ENCODE results near the gene KRT6A. TPM values are rescaled to one million over a fixed set of nuclear protein-coding genes. Genes with fewer than 3 reads are reported as not detected.

KRT6A gene
- total RNA-seq, 4 donors from 2014 or later = 0.27 TPM; not detected in 3

- H3K9me3 ChIP-seq = no peaks in the 10 kb centered on the region
- no peaks in the 10 kb centered on the region for H3K36me3 ChIP-seq
- 87 to 89% methylated on average over 6 of the region's 6 CpGs for WGBS, 2 donors
- no peaks in the 10 kb centered on the region for H3K4me1 ChIP-seq
- H3K27me3 ChIP-seq = no peaks in the 10 kb centered on the region
- no peak overlapping the region for H3K27ac ChIP-seq
- no peak overlapping the region for H3K4me3 ChIP-seq (replicated peaks in 1 of 3)
- TF ChIP-seq, protein P1, sequence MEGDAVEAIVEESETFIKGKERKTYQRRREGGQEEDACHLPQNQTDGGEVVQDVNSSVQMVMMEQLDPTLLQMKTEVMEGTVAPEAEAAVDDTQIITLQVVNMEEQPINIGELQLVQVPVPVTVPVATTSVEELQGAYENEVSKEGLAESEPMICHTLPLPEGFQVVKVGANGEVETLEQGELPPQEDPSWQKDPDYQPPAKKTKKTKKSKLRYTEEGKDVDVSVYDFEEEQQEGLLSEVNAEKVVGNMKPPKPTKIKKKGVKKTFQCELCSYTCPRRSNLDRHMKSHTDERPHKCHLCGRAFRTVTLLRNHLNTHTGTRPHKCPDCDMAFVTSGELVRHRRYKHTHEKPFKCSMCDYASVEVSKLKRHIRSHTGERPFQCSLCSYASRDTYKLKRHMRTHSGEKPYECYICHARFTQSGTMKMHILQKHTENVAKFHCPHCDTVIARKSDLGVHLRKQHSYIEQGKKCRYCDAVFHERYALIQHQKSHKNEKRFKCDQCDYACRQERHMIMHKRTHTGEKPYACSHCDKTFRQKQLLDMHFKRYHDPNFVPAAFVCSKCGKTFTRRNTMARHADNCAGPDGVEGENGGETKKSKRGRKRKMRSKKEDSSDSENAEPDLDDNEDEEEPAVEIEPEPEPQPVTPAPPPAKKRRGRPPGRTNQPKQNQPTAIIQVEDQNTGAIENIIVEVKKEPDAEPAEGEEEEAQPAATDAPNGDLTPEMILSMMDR (IDR thresholded peaks at IDR 0.05) = no peak
- no peak for TF ChIP-seq POLR2A (IDR thresholded peaks at IDR 0.05)
- intact Hi-C loops (cut with DNase I) = no loop called here
- no peak for DNase-seq
Measured at GRCh38 chr12:52446367-52447045, 46.6 kb downstream of the KRT6A start.

DNA sequence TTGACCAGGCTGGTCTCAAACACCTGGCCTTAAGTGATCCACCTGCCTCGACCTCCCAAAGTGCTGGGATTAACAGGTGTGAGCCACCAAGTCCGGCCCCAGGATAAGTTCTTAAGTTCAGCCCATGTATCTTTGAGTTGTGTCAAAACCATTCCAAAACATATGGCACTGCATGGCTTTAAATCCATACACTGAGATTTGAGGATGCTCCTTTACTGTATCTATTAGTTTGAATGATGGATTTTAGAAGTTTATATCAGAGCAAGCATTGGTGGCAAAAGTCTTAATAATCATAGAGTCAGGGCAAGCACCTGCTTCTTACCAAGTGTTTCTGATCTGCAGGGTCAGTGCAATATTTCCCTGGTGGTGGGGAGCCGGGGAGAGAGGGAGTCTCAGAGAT, 47.2 kb downstream of the KRT6A start:
- 64 to 65% methylated on average over 3 of the region's 3 CpGs for WGBS, 2 donors
- no peaks in the 10 kb centered on the region for H3K36me3 ChIP-seq
- H3K27ac ChIP-seq = no peak overlapping the region
- H3K4me3 ChIP-seq (replicated peaks in 1 of 3) = no peak overlapping the region
- TF ChIP-seq, protein P1 (IDR thresholded peaks at IDR 0.05) = no peak
- no peak for TF ChIP-seq POLR2A (IDR thresholded peaks at IDR 0.05)
- no peaks in the 10 kb centered on the region for H3K4me1 ChIP-seq
- no peaks in the 10 kb centered on the region for H3K9me3 ChIP-seq
- intact Hi-C loops (cut with DNase I) = no loop called here
- DNase-seq = no peak
- no peaks in the 10 kb centered on the region for H3K27me3 ChIP-seq

GRCh38 chr12:52444647-52445595, 48.1 kb downstream of the KRT6A start:
- Histone ChIP-seq H3K9me3 (no peaks in the 10 kb centered on the region), H3K4me1 (no peaks in the 10 kb centered on the region), H3K4me3 (replicated peaks in 1 of 3) (no peak overlapping the region), H3K27ac (no peak overlapping the region), H3K36me3 (no peaks in the 10 kb centered on the region), H3K27me3 (no peaks in the 10 kb centered on the region)
- WGBS, 2 donors = 65 to 77% methylated on average over 10 of the region's 10 CpGs
- no peak for DNase-seq
- TF ChIP-seq POLR2A (IDR thresholded peaks at IDR 0.05) = no peak
- TF ChIP-seq, protein P1 (IDR thresholded peaks at IDR 0.05) = no peak
- intact Hi-C loops (cut with DNase I) = no loop called here

DNA sequence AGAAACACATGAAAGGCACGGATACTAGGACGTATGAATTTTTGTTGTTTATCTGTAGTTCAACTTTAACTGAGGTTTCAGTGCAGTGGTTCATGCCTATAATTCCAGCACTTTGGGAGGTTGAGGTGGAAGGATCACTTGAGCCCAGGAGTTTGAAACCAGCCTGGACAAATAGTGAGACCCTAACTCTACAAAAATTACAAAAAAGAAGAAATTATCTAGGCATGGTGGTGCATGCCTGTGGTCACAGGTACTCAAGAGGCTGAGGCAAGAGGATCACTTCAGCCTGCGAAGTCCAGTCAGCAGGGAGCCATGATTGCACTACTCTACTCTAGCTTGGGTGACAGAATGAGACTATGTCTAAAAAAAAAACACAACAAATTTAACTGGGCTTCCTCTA, 49.1 kb downstream of the KRT6A start:
- intact Hi-C loops (cut with DNase I) = no loop called here
- Histone ChIP-seq H3K27me3 (no peaks in the 10 kb centered on the region), H3K4me1 (no peaks in the 10 kb centered on the region), H3K4me3 (replicated peaks in 1 of 3) (no peak overlapping the region), H3K9me3 (no peaks in the 10 kb centered on the region), H3K36me3 (no peaks in the 10 kb centered on the region), H3K27ac (no peak overlapping the region)
- no peak for DNase-seq
- 88% methylated on average over 3 of the region's 3 CpGs for WGBS, 2 donors
- TF ChIP-seq, protein P1 (IDR thresholded peaks at IDR 0.05) = no peak
- TF ChIP-seq POLR2A (IDR thresholded peaks at IDR 0.05) = no peak

- WGBS, 2 donors = 22 to 34% methylated on average over 5 to 6 of the region's 6 CpGs
- Histone ChIP-seq H3K4me1 (no peaks in the 10 kb centered on the region), H3K27me3 (no peaks in the 10 kb centered on the region), H3K4me3 (replicated peaks in 1 of 3) (no peak overlapping the region), H3K36me3 (no peaks in the 10 kb centered on the region), H3K27ac (no peak overlapping the region), H3K9me3 (no peaks in the 10 kb centered on the region)
- TF ChIP-seq POLR2A (IDR thresholded peaks at IDR 0.05) = no peak
- TF ChIP-seq, protein P1 (IDR thresholded peaks at IDR 0.05) = no peak
- DNase-seq = peak in 1 of 2 donors; percentile 4
- intact Hi-C loops (cut with DNase I) = no loop called here
Measured at GRCh38 chr12:52442600-52443061, 50.4 kb downstream of the KRT6A start.
